ENCODE data around the gene GLIPR1L1.
A peak's percentile ranks its signal among the peaks of the same experiment; 100 is the strongest.

Gene GLIPR1L1

GRCh38 chr12:75349946-75350345 lies 15.5 kb downstream of the GLIPR1L1 start:
- DNase-seq (ENCODE audit: low read depth in 2 of 3, low spot score in 2 of 3), result no peak

GRCh38 chr12:75350413-75350812 lies 15.9 kb downstream of the GLIPR1L1 start:
- DNase-seq (ENCODE audit: low read depth in 2 of 3, low spot score in 2 of 3), result no peak

- DNase-seq (ENCODE audit: low read depth in 2 of 3, low spot score in 2 of 3), result no peak
Measured at GRCh38 chr12:75354011-75354410, 19.5 kb downstream of the GLIPR1L1 start.

- DNase-seq (ENCODE audit: low read depth in 2 of 3, low spot score in 2 of 3), result no peak
Measured at GRCh38 chr12:75360920-75361319, 26.4 kb downstream of the GLIPR1L1 start.

- DNase-seq (ENCODE audit: low read depth in 2 of 3, low spot score in 2 of 3), result no peak
Measured at GRCh38 chr12:75361408-75361807, 26.9 kb downstream of the GLIPR1L1 start.

- DNase-seq (ENCODE audit: low read depth in 2 of 3, low spot score in 2 of 3), result no peak
Measured at GRCh38 chr12:75364919-75365318, 30.4 kb downstream of the GLIPR1L1 start.

GRCh38 chr12:75366629-75367028 lies 32.2 kb downstream of the GLIPR1L1 start:
- DNase-seq (ENCODE audit: low read depth in 2 of 3, low spot score in 2 of 3), result no peak

- DNase-seq (ENCODE audit: low read depth in 2 of 3, low spot score in 2 of 3), result no peak
Measured at GRCh38 chr12:75374971-75375370, 40.5 kb downstream of the GLIPR1L1 start.

GRCh38 chr12:75378354-75378753 lies 43.9 kb downstream of the GLIPR1L1 start:
- no peak for DNase-seq (ENCODE audit: low read depth in 2 of 3, low spot score in 2 of 3)

- DNase-seq (ENCODE audit: low read depth in 2 of 3, low spot score in 2 of 3), result no peak
Measured at GRCh38 chr12:75389061-75389460, 54.6 kb downstream of the GLIPR1L1 start.

GRCh38 chr12:75389706-75390105 lies 55.2 kb downstream of the GLIPR1L1 start:
- no peak for DNase-seq (ENCODE audit: low read depth in 2 of 3, low spot score in 2 of 3)

- no peak for DNase-seq (ENCODE audit: low read depth in 2 of 3, low spot score in 2 of 3)
Measured at GRCh38 chr12:75390156-75390898, 55.9 kb downstream of the GLIPR1L1 start.

- DNase-seq (ENCODE audit: low read depth in 2 of 3, low spot score in 2 of 3), result peak; percentile 72 to 85 (median 83)
Measured at GRCh38 chr12:75390899-75391538, 56.5 kb downstream of the GLIPR1L1 start, which contains the start of gene GLIPR1L2. GLIPR1L2 (plus strand) TSS chr12:75391089; CDS start chr12:75391117, 28 bp downstream.

GRCh38 chr12:75404231-75404630 lies 69.8 kb downstream of the GLIPR1L1 start:
- DNase-seq (ENCODE audit: low read depth in 2 of 3, low spot score in 2 of 3), result no peak

- DNase-seq (ENCODE audit: low read depth in 2 of 3, low spot score in 2 of 3), result no peak
Measured at GRCh38 chr12:75407683-75408082, 73.2 kb downstream of the GLIPR1L1 start.

- no peak for DNase-seq (ENCODE audit: low read depth in 2 of 3, low spot score in 2 of 3)
Measured at GRCh38 chr12:75409830-75410229, 75.4 kb downstream of the GLIPR1L1 start.

GRCh38 chr12:75414671-75415070 lies 80.2 kb downstream of the GLIPR1L1 start:
- no peak for DNase-seq (ENCODE audit: low read depth in 2 of 3, low spot score in 2 of 3)

GRCh38 chr12:75419841-75420240 lies 85.4 kb downstream of the GLIPR1L1 start:
- DNase-seq (ENCODE audit: low read depth in 2 of 3, low spot score in 2 of 3), result no peak

Measured in activated CD8-positive, alpha-beta memory T cell treated with anti-CD3 and anti-CD28 coated beads for 48 hours (primary cell).